ENCODE results near the gene ALKBH6. TPM values are rescaled to one million over a fixed set of nuclear protein-coding genes. Genes with fewer than 3 reads are reported as not detected.

Gene ALKBH6
- 28.5 and 33.6 TPM in 2 replicates for total RNA-seq (2014; rRNA removed; shearing (Covaris generic))
- 51.4 and 54.6 TPM in 2 replicates for polyA plus RNA-seq (2016; fragmentation: Nextera tagmentation; extraction: Ambion mirVana)
- long read RNA-seq, partial matches to known transcripts = 2 of 13 reads
- long read RNA-seq, other reads (novel, unspliced or antisense) = 7 of 13 reads

- Histone ChIP-seq H3K27ac (ENCODE audit: low read depth) (no peak within 1 kb of the TSS), H3F3A (replicated peaks; ENCODE audit: low read depth) (no peaks in the 10 kb centered on the region), H3K27me3 (ENCODE audit: insufficient read depth) (no peaks in the 10 kb centered on the region), H4K20me1 (replicated peaks; ENCODE audit: insufficient read depth) (no peaks in the 10 kb centered on the region), H3K4me2 (peak within 1 kb of the TSS; percentile 91), H3K4me1 (ENCODE audit: insufficient read depth) (peaks cover 16% of the 10 kb centered on the region; the same call in 1 of the 2 replicates), H3K79me2 (replicated peaks; ENCODE audit: insufficient read depth) (peaks cover 9% of the 10 kb centered on the region), H3K36me3 (ENCODE audit: insufficient read depth) (no peaks in the 10 kb centered on the region), H3K4me3 (peak within 1 kb of the TSS; percentile 81), H2AFZ (peak within 1 kb of the TSS; percentile 87), H3K9me2 (ENCODE audit: insufficient read depth) (no peaks in the 10 kb centered on the region)
- DNase-seq (ENCODE audit: low spot score) (peak; percentile 100), ATAC-seq (peak; percentile 96)
- Mint-ChIP-seq H3K9me3 (no peaks in the 10 kb centered on the region), H3K27me3 (ENCODE audit: insufficient read depth, low read depth, poor library complexity) (peaks cover 17% of the 10 kb centered on the region), H3K4me1 (peaks cover 29% of the 10 kb centered on the region), H3K27ac (peak within 1 kb of the TSS; percentile 95), H3K36me3 (ENCODE audit: low read depth) (peaks cover 15% of the 10 kb centered on the region; the same call in 1 of the 3 replicates), H3K4me3 (peak within 1 kb of the TSS; percentile 97)
- TF ChIP-seq CTCF (conservative IDR thresholded peaks at IDR 0.05; ENCODE audit: low read depth in 2 of 2) (no peak), JUNB (IDR thresholded peaks at IDR 0.05; ENCODE audit: unreplicated experiment) (no peak), CREB1 (CRISPR knock-in tag; IDR thresholded peaks at IDR 0.05; ENCODE audit: low read depth) (peak; percentile 77), POLR2AphosphoS5 (IDR thresholded peaks at IDR 0.05; ENCODE audit: low read depth) (peak; percentile 80), REST (IDR thresholded peaks at IDR 0.05; ENCODE audit: unreplicated experiment) (peak; percentile 53), NANOG (IDR thresholded peaks at IDR 0.05; ENCODE audit: borderline replicate concordance) (no peak)
These were observed at the start of gene ALKBH6 for GRCh38 chr19:36014012-36014924. TSS of gene ALKBH6 (minus strand) at chr19:36014213. CDS start at chr19:36013397, 816 bp downstream.

GRCh38 chr19:36061367-36061766 lies 47.4 kb upstream of the ALKBH6 start:
- Mint-ChIP-seq H3K27ac (no peak overlapping the region), H3K27me3 (ENCODE audit: insufficient read depth, low read depth, poor library complexity) (peaks cover 4% of the 10 kb centered on the region), H3K4me1 (peaks cover under 1% of the 10 kb centered on the region; the same call in 2 of the 3 replicates), H3K4me3 (no peak overlapping the region), H3K36me3 (ENCODE audit: low read depth) (peaks cover 67% of the 10 kb centered on the region), H3K9me3 (no peaks in the 10 kb centered on the region)
- ATAC-seq (no peak), DNase-seq (ENCODE audit: low spot score) (no peak)
- no peak overlapping the region for H2AFZ ChIP-seq
- H4K20me1 ChIP-seq (replicated peaks; ENCODE audit: insufficient read depth) = peaks cover 30% of the 10 kb centered on the region
- no peak overlapping the region for H3K4me2 ChIP-seq
- H3K27ac ChIP-seq (ENCODE audit: low read depth) = no peak overlapping the region
- no peaks in the 10 kb centered on the region for H3K27me3 ChIP-seq (ENCODE audit: insufficient read depth)
- no peaks in the 10 kb centered on the region for H3K9me2 ChIP-seq (ENCODE audit: insufficient read depth)
- H3K79me2 ChIP-seq (replicated peaks; ENCODE audit: insufficient read depth) = peaks cover 29% of the 10 kb centered on the region
- H3K4me1 ChIP-seq (ENCODE audit: insufficient read depth) = peaks cover 3% of the 10 kb centered on the region; the same call in 1 of the 2 replicates
- H3K36me3 ChIP-seq (ENCODE audit: insufficient read depth) = peaks cover 33% of the 10 kb centered on the region
- H3K4me3 ChIP-seq = no peak overlapping the region
- 0 out of 2 replicates have a peak, but pooled peaks cover 24% of the 10 kb centered on the region for H3F3A ChIP-seq (replicated peaks; ENCODE audit: low read depth)
- TF ChIP-seq CREB1 (CRISPR knock-in tag; IDR thresholded peaks at IDR 0.05; ENCODE audit: low read depth) (no peak), JUNB (IDR thresholded peaks at IDR 0.05; ENCODE audit: unreplicated experiment) (no peak), ZNF114 (CRISPR knock-in tag; IDR thresholded peaks at IDR 0.05) (no peak)
- TF ChIP-seq, protein P1, sequence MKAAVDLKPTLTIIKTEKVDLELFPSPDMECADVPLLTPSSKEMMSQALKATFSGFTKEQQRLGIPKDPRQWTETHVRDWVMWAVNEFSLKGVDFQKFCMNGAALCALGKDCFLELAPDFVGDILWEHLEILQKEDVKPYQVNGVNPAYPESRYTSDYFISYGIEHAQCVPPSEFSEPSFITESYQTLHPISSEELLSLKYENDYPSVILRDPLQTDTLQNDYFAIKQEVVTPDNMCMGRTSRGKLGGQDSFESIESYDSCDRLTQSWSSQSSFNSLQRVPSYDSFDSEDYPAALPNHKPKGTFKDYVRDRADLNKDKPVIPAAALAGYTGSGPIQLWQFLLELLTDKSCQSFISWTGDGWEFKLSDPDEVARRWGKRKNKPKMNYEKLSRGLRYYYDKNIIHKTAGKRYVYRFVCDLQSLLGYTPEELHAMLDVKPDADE (IDR thresholded peaks at IDR 0.05) = no peak
